Omental fat pad (tissue), 4 donors: ENCODE results near the gene CEP131. TPM values are rescaled to one million over a fixed set of nuclear protein-coding genes. Genes with fewer than 3 reads are reported as not detected.

ENCODE experiments used
- ATAC-seq: fragments of 150-250 bp; one replicate; pipeline ENCODE4 v1.9.1; 2016; ENCODE audit warnings: mild to moderate bottlenecking, moderate library complexity; ENCODE audit not compliant: low FRiP score
- DNase-seq: peaks from one replicate; pipeline ENCODE4 v3.0.0-alpha.2; 2019; ENCODE audit warnings: low spot score
- CTCF ChIP-seq, 3 donors: fragments of 450-650 bp; IDR thresholded peaks; one replicate each; pipeline ENCODE4 v1.5.1; 2016 to 2017; ENCODE audit warnings: antibody characterized with exemption in 3 of 3, mild to moderate bottlenecking in 3 of 3, moderate library complexity in 2 of 3
- total RNA-seq, 4 donors: library from RNA; depleted of rRNA; stranded (reverse); fragments of >200 nt; gene quantifications; one replicate each; pipeline ENCODE4 v1.1.0, GENCODE V29; 2016

CEP131 gene
- total RNA-seq, 4 donors from 2014 or later = 3.0 to 11.5 (median 5.6) TPM

GRCh38 chr17:81238815-81239713 is 16.3 kb upstream of the CEP131 start, which contains the start of the genes NDUFAF8 and TEPSIN:
Gene NDUFAF8, plus strand, starts transcription at chr17:81239318. Its CDS starts 46 bp downstream, at chr17:81239364.
Gene TEPSIN, minus strand, starts transcription at chr17:81239055. Its CDS starts 22 bp downstream, at chr17:81239033.
- DNase-seq = peak; percentile 81

GRCh38 chr17:81238490-81238814 is 15.7 kb upstream of the CEP131 start:
- ATAC-seq = no peak
- no peak for DNase-seq
- no peak for TF ChIP-seq CTCF (IDR thresholded peaks at IDR 0.05)

More at GRCh38 chr17:81238815-81239713, 16.3 kb upstream of the CEP131 start, which contains the start of the genes NDUFAF8 and TEPSIN:
- peak; percentile 97 for ATAC-seq
- TF ChIP-seq CTCF (IDR thresholded peaks at IDR 0.05) = peak in 1 of 3 donors; percentile 5

- no peak for TF ChIP-seq CTCF (IDR thresholded peaks at IDR 0.05)
- DNase-seq = no peak
- no peak for ATAC-seq
Measured at GRCh38 chr17:81237591-81238489, 15.1 kb upstream of the CEP131 start.

GRCh38 chr17:81236784-81237183 is 14.0 kb upstream of the CEP131 start:
- DNase-seq = no peak
- no peak for TF ChIP-seq CTCF (IDR thresholded peaks at IDR 0.05)
- no peak for ATAC-seq

- TF ChIP-seq CTCF (IDR thresholded peaks at IDR 0.05) = no peak
- no peak for DNase-seq
- no peak for ATAC-seq
Measured at GRCh38 chr17:81235822-81236740, 13.3 kb upstream of the CEP131 start.
